HEK293 (cell line): ENCODE results near the gene GJA5.

ENCODE experiments used
- CTCF ChIA-PET: fragments of 350-600 bp; formaldehyde crosslinking; extraction: SDS; loops from one replicate; lab custom pipeline; 2021; ENCODE audit warnings: antibody characterized with exemption; lab: Yijun Ruan, JAX
- POLR2A ChIA-PET: fragments of 300-600 bp; formaldehyde crosslinking; extraction: SDS; loops from one replicate; lab custom pipeline; 2020; ENCODE audit warnings: antibody characterized with exemption, inconsistent platforms; lab: Yijun Ruan, JAX
- H3K27ac ChIP-seq: fragments of 200-500 bp; sonication (Bioruptor generic); 2 replicates; pipeline ENCODE4 v1.5.1; 2014; ENCODE audit warnings: low read depth, low read length, control low read depth, inconsistent platforms; ENCODE audit errors: extremely low read depth
- H3K36me3 ChIP-seq, 2 experiments: fragments of 200-500 bp in 1 of 2; sonication (Bioruptor generic) in 1 of 2; 1 replicate in 1 of 2; 2 replicates in 1 of 2; pipeline ENCODE4 v1.5.1; 2014 to 2017; ENCODE audit warnings: inconsistent platforms in 2 of 2, low read length in 2 of 2; ENCODE audit not compliant: control insufficient read depth in 2 of 2, insufficient read depth in 1 of 2
- H3K4me1 ChIP-seq: fragments of 200-500 bp; sonication (Bioruptor generic); 2 replicates; pipeline ENCODE4 v1.5.1; 2014; ENCODE audit warnings: mild to moderate bottlenecking, low read length, inconsistent platforms; ENCODE audit not compliant: control insufficient read depth, insufficient read depth
- H3K4me3 ChIP-seq: 2 replicates; pipeline ENCODE4 v1.5.1; 2011; ENCODE audit warnings: low read depth, mild to moderate bottlenecking, control low read depth, low read length, moderate library complexity
- H3K9me3 ChIP-seq: fragments of 200-500 bp; sonication (Bioruptor generic); 2 replicates; pipeline ENCODE4 v1.5.1; 2014; ENCODE audit warnings: low read depth, low read length, inconsistent platforms; ENCODE audit not compliant: control insufficient read depth, insufficient read depth
- EGR2 ChIP-seq: fragments of 450-650 bp; formaldehyde crosslinking; IDR thresholded peaks from 2 replicates; pipeline ENCODE4 v1.5.1; 2016; ENCODE audit warnings: low read depth, missing biosample characterization, missing genetic modification characterization
- KLF1 ChIP-seq: fragments of 450-650 bp; formaldehyde crosslinking; IDR thresholded peaks from 2 replicates; pipeline ENCODE4 v1.5.1; 2016; ENCODE audit warnings: missing biosample characterization, missing genetic modification characterization
- SCRT2 ChIP-seq: fragments of 450-650 bp; formaldehyde crosslinking; IDR thresholded peaks from 2 replicates; pipeline ENCODE4 v1.5.1; 2016; ENCODE audit warnings: missing biosample characterization, missing genetic modification characterization
- SETDB1 ChIP-seq: IDR thresholded peaks from one replicate; pipeline ENCODE4 v1.6.1; 2017; ENCODE audit warnings: mild to moderate bottlenecking, low read length, moderate library complexity, mixed read lengths; ENCODE audit not compliant: insufficient read length
- ZFHX2 ChIP-seq: fragments of 450-650 bp; formaldehyde crosslinking; conservative IDR thresholded peaks from 2 replicates; pipeline ENCODE4 v1.5.1; 2016; ENCODE audit warnings: missing biosample characterization, missing genetic modification characterization
- ZIC2 ChIP-seq: fragments of 450-650 bp; formaldehyde crosslinking; IDR thresholded peaks from 2 replicates; pipeline ENCODE4 v1.5.1; 2016; ENCODE audit warnings: missing biosample characterization, missing genetic modification characterization
- ZNF112 ChIP-seq: fragments of 450-650 bp; formaldehyde crosslinking; IDR thresholded peaks from 2 replicates; pipeline ENCODE4 v1.5.0; 2017; ENCODE audit warnings: missing biosample characterization, missing genetic modification characterization
- ZNF549 ChIP-seq: fragments of 450-650 bp; IDR thresholded peaks from 2 replicates; pipeline ENCODE4 v1.5.1; 2018; ENCODE audit warnings: missing biosample characterization, missing genetic modification characterization, mild to moderate bottlenecking, inconsistent platforms, moderate library complexity
- ZNF600 ChIP-seq: fragments of 450-650 bp; formaldehyde crosslinking; IDR thresholded peaks from 2 replicates; pipeline ENCODE4 v1.5.1; 2016; ENCODE audit warnings: missing biosample characterization, missing genetic modification characterization
- ZNF626 ChIP-seq: fragments of 450-650 bp; sonication (Bioruptor Pico); formaldehyde crosslinking; IDR thresholded peaks from 2 replicates; pipeline ENCODE4 v1.5.1; 2018; ENCODE audit warnings: missing biosample characterization, missing genetic modification characterization, inconsistent platforms
- ZXDB ChIP-seq: fragments of 450-650 bp; formaldehyde crosslinking; IDR thresholded peaks from 2 replicates; pipeline ENCODE4 v1.5.1; 2016; ENCODE audit warnings: missing biosample characterization, missing genetic modification characterization
- TF ChIP-seq, protein P1 (sequence below): fragments of 450-650 bp; formaldehyde crosslinking; IDR thresholded peaks from 2 replicates; pipeline ENCODE4 v1.5.1; 2017; ENCODE audit warnings: missing biosample characterization, missing genetic modification characterization
- TF ChIP-seq, protein P2 (sequence below): fragments of 450-650 bp; formaldehyde crosslinking; IDR thresholded peaks from 2 replicates; pipeline ENCODE4 v1.5.1; 2017; ENCODE audit warnings: missing biosample characterization, mild to moderate bottlenecking, missing genetic modification characterization, moderate library complexity
- TF ChIP-seq, protein P3 (sequence below): fragments of 450-650 bp; formaldehyde crosslinking; IDR thresholded peaks from 2 replicates; pipeline ENCODE4 v1.5.1; 2017; ENCODE audit warnings: missing biosample characterization, missing genetic modification characterization

The GJA5 gene

DNA sequence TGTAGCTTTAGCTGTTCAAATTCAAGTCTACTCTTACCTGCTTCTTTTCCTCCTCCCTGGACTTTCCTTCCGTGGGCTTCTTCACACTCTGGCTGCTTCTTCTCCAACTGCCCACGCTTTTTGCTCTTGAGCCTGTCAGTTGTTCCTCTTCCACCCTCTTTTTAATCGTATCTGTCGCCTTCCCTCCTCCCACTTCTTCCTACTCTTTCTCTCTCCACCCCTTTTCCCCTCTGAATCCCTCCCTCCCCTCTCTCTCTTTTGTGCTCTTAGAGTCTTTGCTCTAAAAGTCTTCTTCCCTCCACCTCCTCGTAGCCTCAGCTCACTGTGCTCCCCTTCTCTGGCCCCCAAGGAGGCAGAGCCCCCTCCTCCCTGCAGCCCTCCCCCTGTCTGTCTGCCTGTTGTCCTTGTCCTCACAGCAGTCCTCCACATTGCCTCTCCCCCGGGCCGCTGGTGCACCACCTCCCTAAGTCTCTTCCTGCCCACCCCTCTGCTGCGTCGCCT is 12.9 kb upstream of the GJA5 start:
- TF ChIP-seq ZNF112 (no peak), ZFHX2 (peak; percentile 98), EGR2 (tag by site-specific recombination) (peak; percentile 99), SCRT2 (tag by site-specific recombination) (peak; percentile 72)
- TF ChIP-seq, protein P1, sequence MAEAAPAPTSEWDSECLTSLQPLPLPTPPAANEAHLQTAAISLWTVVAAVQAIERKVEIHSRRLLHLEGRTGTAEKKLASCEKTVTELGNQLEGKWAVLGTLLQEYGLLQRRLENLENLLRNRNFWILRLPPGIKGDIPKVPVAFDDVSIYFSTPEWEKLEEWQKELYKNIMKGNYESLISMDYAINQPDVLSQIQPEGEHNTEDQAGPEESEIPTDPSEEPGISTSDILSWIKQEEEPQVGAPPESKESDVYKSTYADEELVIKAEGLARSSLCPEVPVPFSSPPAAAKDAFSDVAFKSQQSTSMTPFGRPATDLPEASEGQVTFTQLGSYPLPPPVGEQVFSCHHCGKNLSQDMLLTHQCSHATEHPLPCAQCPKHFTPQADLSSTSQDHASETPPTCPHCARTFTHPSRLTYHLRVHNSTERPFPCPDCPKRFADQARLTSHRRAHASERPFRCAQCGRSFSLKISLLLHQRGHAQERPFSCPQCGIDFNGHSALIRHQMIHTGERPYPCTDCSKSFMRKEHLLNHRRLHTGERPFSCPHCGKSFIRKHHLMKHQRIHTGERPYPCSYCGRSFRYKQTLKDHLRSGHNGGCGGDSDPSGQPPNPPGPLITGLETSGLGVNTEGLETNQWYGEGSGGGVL (tag by site-specific recombination): peak; percentile 34; the same call in 1 of the 2 replicates
- Histone ChIP-seq H3K36me3 (no peaks in the 10 kb centered on the region), H3K4me1 (peaks cover 3% of the 10 kb centered on the region; the same call in 1 of the 2 replicates), H3K27ac (no peak overlapping the region), H3K4me3 (no peak overlapping the region), H3K9me3 (no peaks in the 10 kb centered on the region)
- POLR2A ChIA-PET: no interaction called here
- CTCF ChIA-PET: no interaction called here

DNA sequence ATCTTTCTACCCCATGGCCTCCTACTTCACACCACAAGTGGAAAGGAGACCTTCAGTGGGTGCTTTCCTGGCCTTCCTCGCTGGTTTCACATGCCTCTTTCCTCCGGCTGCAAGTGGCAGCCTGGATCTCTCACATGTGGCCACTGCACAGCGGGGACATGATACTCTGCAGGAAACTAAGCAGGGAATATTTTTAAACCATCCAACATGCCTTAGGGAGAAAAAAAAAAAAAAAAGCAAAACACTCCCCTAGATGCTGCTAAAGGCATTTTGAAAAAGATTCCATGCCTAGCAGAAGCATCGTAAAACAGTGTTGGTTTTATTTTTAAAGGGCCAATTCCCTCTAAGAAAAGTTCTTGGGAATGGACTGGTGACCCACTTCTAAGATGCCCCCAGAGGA is 12.2 kb upstream of the GJA5 start:
- H3K27ac ChIP-seq: no peak overlapping the region
- no peaks in the 10 kb centered on the region for H3K36me3 ChIP-seq
- H3K4me1 ChIP-seq: peaks cover 3% of the 10 kb centered on the region; the same call in 1 of the 2 replicates
- H3K4me3 ChIP-seq: no peak overlapping the region
- POLR2A ChIA-PET: no interaction called here
- TF ChIP-seq ZIC2 (tag by site-specific recombination) (peak; percentile 25; the same call in 1 of the 2 replicates), ZXDB (tag by site-specific recombination) (no peak)
- TF ChIP-seq, all 188 proteins: peak for 1
- CTCF ChIA-PET: no interaction called here
- H3K9me3 ChIP-seq: no peaks in the 10 kb centered on the region

DNA sequence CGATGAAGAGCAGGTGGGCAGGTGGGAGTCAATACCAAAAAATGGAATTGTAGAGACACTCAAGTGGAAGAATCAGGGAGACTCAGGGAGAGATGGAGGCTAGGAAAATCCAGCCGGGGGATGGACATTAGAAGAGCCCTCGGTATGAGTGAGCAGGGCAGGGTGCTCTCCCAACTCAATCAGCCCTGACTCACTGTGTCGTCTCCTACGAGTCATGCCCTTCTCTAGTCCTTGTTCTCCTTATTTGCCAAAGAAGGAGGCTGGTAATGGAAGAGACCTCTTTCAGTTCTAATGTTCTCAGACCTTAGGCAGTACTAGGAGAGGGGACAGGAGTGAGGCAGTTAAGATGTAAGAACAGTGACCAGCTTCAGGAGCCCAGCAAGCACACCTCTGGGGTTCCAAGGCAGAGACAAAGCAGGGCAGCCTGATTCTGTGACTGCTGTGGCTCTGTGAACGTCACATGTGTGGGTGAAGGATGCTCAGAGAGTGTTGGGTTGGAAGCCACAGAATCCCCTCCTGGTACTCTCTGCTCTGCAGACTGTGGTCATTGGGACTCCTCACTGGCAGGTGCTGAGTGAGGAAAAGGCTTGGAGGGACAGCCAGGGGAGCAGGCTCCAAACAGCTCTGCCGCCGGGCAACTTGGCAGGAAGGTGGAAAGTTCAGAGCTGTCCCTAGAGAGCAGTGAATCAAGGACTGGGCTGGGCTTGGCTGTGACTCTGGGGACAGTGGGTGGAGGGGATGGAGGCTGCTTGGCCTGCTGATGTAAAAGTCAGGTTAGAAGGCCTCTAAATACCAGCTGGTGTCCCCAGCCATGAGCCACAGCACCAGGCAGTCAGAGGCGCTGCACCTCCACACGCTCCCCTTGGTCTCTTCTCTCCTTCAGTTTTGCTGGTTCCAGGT is 11.1 kb upstream of the GJA5 start:
- Histone ChIP-seq H3K9me3 (no peaks in the 10 kb centered on the region), H3K4me1 (peaks cover 3% of the 10 kb centered on the region; the same call in 1 of the 2 replicates), H3K27ac (no peak overlapping the region; the same call in 1 of the 2 replicates), H3K4me3 (no peak overlapping the region), H3K36me3 (no peaks in the 10 kb centered on the region)
- TF ChIP-seq ZFHX2 (peak; percentile 22; the same call in 1 of the 2 replicates), KLF1 (tag by site-specific recombination) (0 out of 2 replicates have a peak, but pooled peaks have one; percentile 19), SETDB1 (no peak), ZNF626 (tag by site-specific recombination) (no peak), ZNF600 (tag by site-specific recombination) (0 out of 2 replicates have a peak, but pooled peaks have one; percentile 39), ZNF549 (no peak), EGR2 (tag by site-specific recombination) (0 out of 2 replicates have a peak, but pooled peaks have one; percentile 14)
- TF ChIP-seq, protein P2, sequence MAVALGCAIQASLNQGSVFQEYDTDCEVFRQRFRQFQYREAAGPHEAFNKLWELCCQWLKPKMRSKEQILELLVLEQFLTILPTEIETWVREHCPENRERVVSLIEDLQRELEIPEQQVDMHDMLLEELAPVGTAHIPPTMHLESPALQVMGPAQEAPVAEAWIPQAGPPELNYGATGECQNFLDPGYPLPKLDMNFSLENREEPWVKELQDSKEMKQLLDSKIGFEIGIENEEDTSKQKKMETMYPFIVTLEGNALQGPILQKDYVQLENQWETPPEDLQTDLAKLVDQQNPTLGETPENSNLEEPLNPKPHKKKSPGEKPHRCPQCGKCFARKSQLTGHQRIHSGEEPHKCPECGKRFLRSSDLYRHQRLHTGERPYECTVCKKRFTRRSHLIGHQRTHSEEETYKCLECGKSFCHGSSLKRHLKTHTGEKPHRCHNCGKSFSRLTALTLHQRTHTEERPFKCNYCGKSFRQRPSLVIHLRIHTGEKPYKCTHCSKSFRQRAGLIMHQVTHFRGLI: peak; percentile 54; the same call in 1 of the 2 replicates
- TF ChIP-seq, protein P3, sequence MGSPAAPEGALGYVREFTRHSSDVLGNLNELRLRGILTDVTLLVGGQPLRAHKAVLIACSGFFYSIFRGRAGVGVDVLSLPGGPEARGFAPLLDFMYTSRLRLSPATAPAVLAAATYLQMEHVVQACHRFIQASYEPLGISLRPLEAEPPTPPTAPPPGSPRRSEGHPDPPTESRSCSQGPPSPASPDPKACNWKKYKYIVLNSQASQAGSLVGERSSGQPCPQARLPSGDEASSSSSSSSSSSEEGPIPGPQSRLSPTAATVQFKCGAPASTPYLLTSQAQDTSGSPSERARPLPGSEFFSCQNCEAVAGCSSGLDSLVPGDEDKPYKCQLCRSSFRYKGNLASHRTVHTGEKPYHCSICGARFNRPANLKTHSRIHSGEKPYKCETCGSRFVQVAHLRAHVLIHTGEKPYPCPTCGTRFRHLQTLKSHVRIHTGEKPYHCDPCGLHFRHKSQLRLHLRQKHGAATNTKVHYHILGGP (tag by site-specific recombination): no peak
- CTCF ChIA-PET: interaction anchor here (0.7 kb wide), 1 partner anchor 15 kb away, joined by 3 read pairs; no protein-coding TSS in a partner anchor
- POLR2A ChIA-PET: no interaction called here
